Mesenchymal stem cell (in vitro differentiated cells and primary cell): ENCODE data around the gene MLKL.

Experiments used
- DNase-seq: peaks from one replicate; pipeline ENCODE4 v3.0.0-alpha.2; 2013
- H2AFZ ChIP-seq: one replicate; pipeline ENCODE4 v1.6.1; 2013; ENCODE audit warnings: low read depth, mild to moderate bottlenecking, control low read depth, inconsistent platforms, low read length, moderate library complexity
- H2AK5ac ChIP-seq: 2 replicates; pipeline ENCODE4 v1.6.1; 2013; ENCODE audit warnings: low read length, moderate library complexity, mild to moderate bottlenecking, inconsistent platforms; ENCODE audit not compliant: severe bottlenecking
- H2BK120ac ChIP-seq: one replicate; pipeline ENCODE4 v1.6.1; 2013; ENCODE audit warnings: low read depth, mild to moderate bottlenecking, inconsistent platforms, low read length, moderate library complexity
- H2BK12ac ChIP-seq, 2 experiments: one replicate each; pipeline ENCODE4 v1.6.1; 2013; ENCODE audit warnings: inconsistent platforms in 2 of 2, low read length in 2 of 2, mild to moderate bottlenecking in 2 of 2, moderate library complexity in 2 of 2, control low read depth in 1 of 2
- H2BK15ac ChIP-seq: one replicate; pipeline ENCODE4 v1.6.1; 2013; ENCODE audit warnings: mild to moderate bottlenecking, low read depth, inconsistent platforms; ENCODE audit not compliant: poor library complexity, severe bottlenecking
- H2BK5ac ChIP-seq: 2 replicates; pipeline ENCODE4 v1.6.1; 2013; ENCODE audit warnings: low read depth, mild to moderate bottlenecking, low read length, control low read depth, inconsistent platforms; ENCODE audit not compliant: poor library complexity, severe bottlenecking
- H3K14ac ChIP-seq, 2 experiments: one replicate each; pipeline ENCODE4 v1.6.1; 2013; ENCODE audit warnings: inconsistent platforms in 2 of 2, low read length in 2 of 2, control low read depth in 1 of 2, mild to moderate bottlenecking in 1 of 2, moderate library complexity in 1 of 2
- H3K18ac ChIP-seq, 2 experiments: one replicate each; pipeline ENCODE4 v1.6.1; 2013; ENCODE audit warnings: inconsistent platforms in 2 of 2, low read length in 2 of 2, control low read depth in 1 of 2, low read depth in 1 of 2, mild to moderate bottlenecking in 1 of 2
- H3K23ac ChIP-seq, 2 experiments: one replicate each; pipeline ENCODE4 v1.6.1; 2013; ENCODE audit warnings: inconsistent platforms in 2 of 2, low read length in 2 of 2, mild to moderate bottlenecking in 2 of 2, moderate library complexity in 2 of 2, control low read depth in 1 of 2
- H3K27ac ChIP-seq: 2 replicates; pipeline ENCODE4 v1.5.1; 2013; ENCODE audit warnings: mild to moderate bottlenecking, moderate library complexity, low read length, control low read depth, inconsistent platforms; ENCODE audit not compliant: poor library complexity, severe bottlenecking
- H3K27me3 ChIP-seq, 2 experiments: 2 replicates each; pipeline versions ENCODE4 v1.6.1 to v1.7.0; 2013; ENCODE audit warnings: low read length in 2 of 2, mild to moderate bottlenecking in 2 of 2, moderate library complexity in 2 of 2, control low read depth in 1 of 2, inconsistent platforms in 1 of 2; ENCODE audit not compliant: control insufficient read depth in 1 of 2, insufficient read depth in 1 of 2
- H3K36me3 ChIP-seq, 2 experiments: 2 replicates each; pipeline versions ENCODE4 v1.6.1 to v1.7.0; 2013; ENCODE audit warnings: low read length in 2 of 2, control low read depth in 1 of 2, inconsistent platforms in 1 of 2, low read depth in 1 of 2, mild to moderate bottlenecking in 1 of 2; ENCODE audit not compliant: insufficient read depth in 2 of 2, control insufficient read depth in 1 of 2
- H3K4ac ChIP-seq, 2 experiments: one replicate each; pipeline ENCODE4 v1.6.1; 2013; ENCODE audit warnings: inconsistent platforms in 2 of 2, low read length in 2 of 2, mild to moderate bottlenecking in 2 of 2, moderate library complexity in 2 of 2, control low read depth in 1 of 2, low read depth in 1 of 2
- H3K4me1 ChIP-seq: 2 replicates; pipeline ENCODE4 v1.6.1; 2013; ENCODE audit warnings: low read depth, low read length, control low read depth; ENCODE audit not compliant: control insufficient read depth, insufficient read depth
- H3K4me2 ChIP-seq: 2 replicates; pipeline ENCODE4 v1.6.1; 2013; ENCODE audit warnings: low read length, mild to moderate bottlenecking, inconsistent platforms; ENCODE audit not compliant: poor library complexity, severe bottlenecking
- H3K4me3 ChIP-seq, 2 experiments: 2 replicates each; pipeline versions ENCODE4 v1.5.1 to v1.7.0; 2013; ENCODE audit warnings: low read length in 2 of 2, mild to moderate bottlenecking in 2 of 2, control low read depth in 1 of 2, low read depth in 1 of 2; ENCODE audit not compliant: insufficient read depth in 1 of 2
- H3K79me1 ChIP-seq: replicated peaks from 2 replicates; pipeline ENCODE4 v1.6.1; 2013; ENCODE audit warnings: mild to moderate bottlenecking, control low read depth, low read length, inconsistent platforms; ENCODE audit not compliant: poor library complexity, severe bottlenecking
- H3K9ac ChIP-seq: 2 replicates; pipeline ENCODE4 v1.7.0; 2013; ENCODE audit warnings: mild to moderate bottlenecking, low read length, moderate library complexity
- H3K9me3 ChIP-seq: 2 replicates; pipeline ENCODE4 v1.7.0; 2013; ENCODE audit warnings: mild to moderate bottlenecking, low read length; ENCODE audit not compliant: control insufficient read depth
- H4K8ac ChIP-seq: one replicate; pipeline ENCODE4 v1.6.1; 2013; ENCODE audit warnings: inconsistent platforms, mild to moderate bottlenecking, low read length, moderate library complexity
- H4K91ac ChIP-seq: one replicate; pipeline ENCODE4 v1.6.1; 2013; ENCODE audit warnings: mild to moderate bottlenecking, low read length, inconsistent platforms
- whole genome bisulfite sequencing: methylation state at CpG from one replicate; pipeline ENCODE4 v1.1.7; 2013; ENCODE audit warnings: mixed read lengths; 5-methylcytosine and 5-hydroxymethylcytosine counted together

MLKL gene

DNA sequence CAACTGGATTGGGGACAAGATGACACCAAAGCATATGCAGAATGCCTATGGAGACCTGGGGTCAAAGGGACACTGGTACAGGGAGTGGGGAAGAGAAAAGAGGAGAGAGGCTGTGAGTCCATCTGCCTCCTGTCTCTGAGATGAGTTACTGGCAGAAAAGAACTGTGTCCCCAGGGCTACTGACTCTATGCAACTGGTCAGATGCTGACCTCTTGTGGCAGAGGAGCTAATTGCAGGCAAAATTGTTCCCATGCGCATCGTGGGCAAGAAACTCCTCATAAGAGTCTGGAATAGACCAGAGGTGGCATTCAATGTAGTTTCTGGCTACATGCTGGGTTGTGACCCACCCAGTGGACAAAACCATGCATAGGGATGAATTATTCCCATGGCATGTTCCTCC lies 26.1 kb upstream of the MLKL start:
- H4K91ac ChIP-seq: no peak overlapping the region
- 23% methylated on average over 2 of the region's 2 CpGs for WGBS
- H3K27me3 ChIP-seq: peaks cover 0 to 21% of the 10 kb centered on the region in 2 experiments
- no peaks in the 10 kb centered on the region for H3K36me3 ChIP-seq
- H4K8ac ChIP-seq: no peak overlapping the region
- H3K4me2 ChIP-seq: no peak overlapping the region
- no peak overlapping the region for H2BK120ac ChIP-seq
- no peak overlapping the region for H3K4ac ChIP-seq
- DNase-seq: no peak
- H3K18ac ChIP-seq: no peak overlapping the region
- H3K9me3 ChIP-seq: peaks cover 8% of the 10 kb centered on the region
- H3K4me3 ChIP-seq: no peak overlapping the region
- no peak overlapping the region for H2BK12ac ChIP-seq
- H2BK15ac ChIP-seq: no peak overlapping the region
- H3K4me1 ChIP-seq: peaks cover 18% of the 10 kb centered on the region
- H3K9ac ChIP-seq: no peak overlapping the region
- H3K27ac ChIP-seq: no peak overlapping the region
- H2AFZ ChIP-seq: no peak overlapping the region
- no peaks in the 10 kb centered on the region for H3K79me1 ChIP-seq
- no peak overlapping the region for H3K14ac ChIP-seq
- no peak overlapping the region for H3K23ac ChIP-seq
- H2AK5ac ChIP-seq: no peak overlapping the region
- H2BK5ac ChIP-seq: no peak overlapping the region

- Histone ChIP-seq H2BK15ac (no peak overlapping the region), H3K9ac (no peak overlapping the region), H2AK5ac (no peak overlapping the region), H3K4ac (no peak overlapping the region), H3K4me1 (peaks cover 18% of the 10 kb centered on the region), H3K79me1 (no peaks in the 10 kb centered on the region), H2BK5ac (no peak overlapping the region), H4K8ac (no peak overlapping the region), H2BK120ac (no peak overlapping the region), H2BK12ac (no peak overlapping the region), H3K27me3 (peaks cover 0 to 23% of the 10 kb centered on the region in 2 experiments), H3K18ac (no peak overlapping the region), H3K23ac (no peak overlapping the region), H3K9me3 (peaks cover 8% of the 10 kb centered on the region), H3K14ac (no peak overlapping the region), H3K36me3 (no peaks in the 10 kb centered on the region), H3K27ac (no peak overlapping the region), H4K91ac (no peak overlapping the region), H3K4me3 (no peak overlapping the region), H3K4me2 (no peak overlapping the region), H2AFZ (no peak overlapping the region)
- DNase-seq: no peak
- 96% methylated on average over 11 of the region's 12 CpGs for WGBS
Observed at GRCh38 chr16:74725651-74726455, 25.2 kb upstream of the MLKL start.

- Histone ChIP-seq H3K36me3 (no peaks in the 10 kb centered on the region), H3K18ac (no peak overlapping the region), H3K4me3 (no peak overlapping the region), H2AK5ac (no peak overlapping the region), H4K91ac (no peak overlapping the region), H3K27me3 (peaks cover 0 to 29% of the 10 kb centered on the region in 2 experiments), H3K14ac (no peak overlapping the region), H2AFZ (no peak overlapping the region), H3K4me2 (no peak overlapping the region), H3K79me1 (no peaks in the 10 kb centered on the region), H3K9ac (no peak overlapping the region), H2BK12ac (no peak overlapping the region), H4K8ac (no peak overlapping the region), H2BK120ac (no peak overlapping the region), H2BK5ac (no peak overlapping the region), H3K27ac (no peak overlapping the region), H3K4me1 (peaks cover 12% of the 10 kb centered on the region), H3K9me3 (peaks cover 8% of the 10 kb centered on the region), H2BK15ac (no peak overlapping the region), H3K4ac (no peak overlapping the region), H3K23ac (no peak overlapping the region)
- no peak for DNase-seq
- WGBS: 78% methylated on average over 18 of the region's 19 CpGs
Observed at GRCh38 chr16:74724820-74725549, 24.3 kb upstream of the MLKL start.

- Histone ChIP-seq H3K4me1 (peaks cover 10% of the 10 kb centered on the region), H3K4ac (no peak overlapping the region), H3K4me2 (no peak overlapping the region), H3K79me1 (no peaks in the 10 kb centered on the region), H4K8ac (no peak overlapping the region), H3K36me3 (no peaks in the 10 kb centered on the region), H2BK120ac (no peak overlapping the region), H3K23ac (no peak overlapping the region), H3K9ac (no peak overlapping the region), H2AK5ac (no peak overlapping the region), H3K9me3 (peaks cover 8% of the 10 kb centered on the region), H3K4me3 (no peak overlapping the region), H2AFZ (no peak overlapping the region), H2BK12ac (no peak overlapping the region), H3K18ac (no peak overlapping the region), H3K27ac (no peak overlapping the region), H4K91ac (no peak overlapping the region), H2BK15ac (no peak overlapping the region), H2BK5ac (no peak overlapping the region), H3K27me3 (peaks cover 3 to 41% of the 10 kb centered on the region in 2 experiments), H3K14ac (no peak overlapping the region)
- 91% methylated on average over 7 of the region's 7 CpGs for WGBS
- DNase-seq: no peak
Observed at GRCh38 chr16:74723256-74723655, 22.6 kb upstream of the MLKL start.
